Liver (tissue), 9 donors: Measurements from ENCODE around the gene PDE4D. TPM values are rescaled to one million over a fixed set of nuclear protein-coding genes. Genes with fewer than 3 reads are reported as not detected.

Experiments used
- DNase-seq: peaks from one replicate; pipeline ENCODE4 v3.0.0-alpha.2; 2017; ENCODE audit warnings: low spot score
- H3K27ac ChIP-seq, 2 donors: one replicate each; pipeline ENCODE4 v1.7.0; 2013; ENCODE audit warnings: inconsistent platforms in 2 of 2, low read length in 2 of 2, control low read depth in 1 of 2, low read depth in 1 of 2, mild to moderate bottlenecking in 1 of 2
- H3K27me3 ChIP-seq, 4 donors: one replicate each; pipeline versions ENCODE4 v1.6.1 to v1.7.0; 2013; ENCODE audit warnings: low read length in 3 of 4, inconsistent platforms in 1 of 4, mild to moderate bottlenecking in 1 of 4, moderate library complexity in 1 of 4; ENCODE audit not compliant: control insufficient read depth in 4 of 4, insufficient read depth in 4 of 4
- H3K36me3 ChIP-seq, 4 donors: one replicate each; pipeline versions ENCODE4 v1.6.1 to v1.7.0; 2013; ENCODE audit warnings: low read length in 3 of 4, mild to moderate bottlenecking in 3 of 4, low read depth in 1 of 4, moderate library complexity in 1 of 4; ENCODE audit not compliant: control insufficient read depth in 4 of 4, insufficient read depth in 3 of 4
- H3K4me1 ChIP-seq, 4 donors: one replicate each; pipeline versions ENCODE4 v1.6.1 to v1.7.0; 2013; ENCODE audit warnings: low read length in 3 of 4, mild to moderate bottlenecking in 3 of 4, moderate library complexity in 1 of 4; ENCODE audit not compliant: control insufficient read depth in 4 of 4, insufficient read depth in 4 of 4
- H3K4me3 ChIP-seq, 3 donors: one replicate each; pipeline versions ENCODE4 v1.6.1 to v1.7.0; 2013; ENCODE audit warnings: low read length in 3 of 3, control low read depth in 1 of 3, low read depth in 1 of 3, mild to moderate bottlenecking in 1 of 3
- H3K9ac ChIP-seq, 2 donors: one replicate each; pipeline ENCODE4 v1.7.0; 2013; ENCODE audit warnings: low read length in 2 of 2, mild to moderate bottlenecking in 2 of 2, moderate library complexity in 2 of 2, control low read depth in 1 of 2, low read depth in 1 of 2
- H3K9me3 ChIP-seq, 4 donors: one replicate each; pipeline versions ENCODE4 v1.6.1 to v1.7.0; 2013; ENCODE audit warnings: low read length in 3 of 4; ENCODE audit not compliant: control insufficient read depth in 4 of 4
- CTCF ChIP-seq: fragments of 150-350 bp; IDR thresholded peaks from 2 replicates; pipeline ENCODE4 v1.5.1; 2017; ENCODE audit warnings: improper control_type of control experiment, low read depth, low read length; ENCODE audit not compliant: missing input control
- EGR1 ChIP-seq, 2 donors: IDR thresholded peaks; 2 replicates each; pipeline ENCODE4 v1.6.1; 2016 to 2018; ENCODE audit warnings: antibody characterized with exemption in 2 of 2, low read depth in 2 of 2
- FOXA1 ChIP-seq: IDR thresholded peaks from 2 replicates; pipeline ENCODE4 v1.6.1; 2016; ENCODE audit warnings: antibody characterized with exemption
- FOXA2 ChIP-seq: IDR thresholded peaks from 2 replicates; pipeline ENCODE4 v1.6.1; 2016; ENCODE audit warnings: antibody characterized with exemption
- GABPA ChIP-seq, 2 donors: IDR thresholded peaks in 1 of 2; conservative IDR thresholded peaks in 1 of 2; 2 replicates each; pipeline ENCODE4 v1.6.1; 2016; ENCODE audit warnings: antibody characterized with exemption in 2 of 2, mild to moderate bottlenecking in 1 of 2, moderate library complexity in 1 of 2
- HNF4G ChIP-seq: IDR thresholded peaks from 2 replicates; pipeline ENCODE4 v1.6.1; 2016; ENCODE audit warnings: antibody characterized with exemption
- JUND ChIP-seq, 2 donors: IDR thresholded peaks; 2 replicates each; pipeline ENCODE4 v1.6.1; 2016; ENCODE audit warnings: antibody characterized with exemption in 2 of 2
- NR2F2 ChIP-seq: IDR thresholded peaks from 2 replicates; pipeline ENCODE4 v1.6.1; 2016; ENCODE audit warnings: antibody characterized with exemption
- RAD21 ChIP-seq, 2 donors: IDR thresholded peaks; 2 replicates each; pipeline ENCODE4 v1.6.1; 2016; ENCODE audit warnings: antibody characterized with exemption in 2 of 2, mild to moderate bottlenecking in 2 of 2
- SP1 ChIP-seq: IDR thresholded peaks from 2 replicates; pipeline ENCODE4 v1.6.1; 2018; ENCODE audit warnings: antibody characterized with exemption, mild to moderate bottlenecking
- TAF1 ChIP-seq: conservative IDR thresholded peaks from 2 replicates; pipeline ENCODE4 v1.6.1; 2016; ENCODE audit warnings: antibody characterized with exemption, mild to moderate bottlenecking
- YY1 ChIP-seq: IDR thresholded peaks from 2 replicates; pipeline ENCODE4 v1.6.1; 2016; ENCODE audit warnings: antibody characterized with exemption, mild to moderate bottlenecking
- ZBTB33 ChIP-seq: IDR thresholded peaks from 2 replicates; pipeline ENCODE4 v1.6.1; 2016; ENCODE audit warnings: antibody characterized with exemption
- WGBS: extraction: QIAGEN DNeasy Blood & Tissue Kit; methylation state at CpG from one replicate; pipeline ENCODE4 v1.1.7; 2013; 5-methylcytosine and 5-hydroxymethylcytosine counted together
- polyA plus RNA-seq, 2 donors: library from polyadenylated mRNA; stranded (reverse) in 1 of 2; unstranded in 1 of 2; fragments of 200-250 nt in 1 of 2; fragments of >200 nt in 1 of 2; fragmentation: Nextera tagmentation in 1 of 2; extraction: Ambion mirVana in 1 of 2; gene quantifications; one replicate each; pipeline versions ENCODE4 v1.2.1 to v1.2.3, GENCODE V29; 2013 to 2015
- total RNA-seq, 2 donors: library from RNA; depleted of rRNA; stranded (reverse); fragments of >200 nt; gene quantifications; one replicate each; pipeline ENCODE4 v1.2.3, GENCODE V29; 2014
- TF ChIP-seq, protein P1 (sequence below): IDR thresholded peaks from 2 replicates; pipeline ENCODE4 v1.6.1; 2016; ENCODE audit warnings: antibody characterized with exemption, mild to moderate bottlenecking
- donor health status: healthy.
- donor health status: healthy.
- donor health status: healthy.
- donor health status: healthy.
- donor health status: healthy.

PDE4D gene
- total and polyA plus RNA-seq, 4 donors = 0.67 to 11.9 (median 6.5) TPM

- WGBS = 83% methylated on average over 5 of the region's 5 CpGs
Measured at GRCh38 chr5:59134471-59135163, 758.9 kb downstream of the PDE4D start.

GRCh38 chr5:59133764-59134261, 759.7 kb downstream of the PDE4D start:
- no peak for TF ChIP-seq GABPA (IDR thresholded peaks at IDR 0.05 in 1 of 2, conservative IDR thresholded peaks at IDR 0.05 in 1 of 2)
- no peak for TF ChIP-seq NR2F2
- 93% methylated on average over 2 of the region's 2 CpGs for WGBS

More at GRCh38 chr5:59134471-59135163, 758.9 kb downstream of the PDE4D start:
- Histone ChIP-seq H3K4me1 (no peaks in the 10 kb centered on the region), H3K9me3 (no peaks in the 10 kb centered on the region), H3K4me3 (no peak overlapping the region), H3K27ac (no peak overlapping the region), H3K9ac (no peak overlapping the region), H3K36me3 (no peaks in the 10 kb centered on the region), H3K27me3 (peaks cover 0 to 5% (median 0%) of the 10 kb centered on the region in 4 donors)
- no peak for TF ChIP-seq ZBTB33
- no peak for TF ChIP-seq CTCF
- TF ChIP-seq EGR1 (IDR thresholded peaks at IDR 0.05; ENCODE audit: low read depth in 2 of 2) = no peak
- no peak for TF ChIP-seq RAD21 (IDR thresholded peaks at IDR 0.05)
- TF ChIP-seq FOXA1 = no peak
- TF ChIP-seq FOXA2 = no peak
- no peak for TF ChIP-seq GABPA (IDR thresholded peaks at IDR 0.05 in 1 of 2, conservative IDR thresholded peaks at IDR 0.05 in 1 of 2)
- DNase-seq = no peak

GRCh38 chr5:59132131-59132530, 761.4 kb downstream of the PDE4D start:
- no peak overlapping the region for H3K9ac ChIP-seq
- TF ChIP-seq TAF1 (no peak), CTCF (no peak), FOXA1 (no peak), HNF4G (no peak), YY1 (no peak), NR2F2 (no peak), SP1 (no peak), EGR1 (IDR thresholded peaks at IDR 0.05; ENCODE audit: low read depth in 2 of 2) (no peak), FOXA2 (no peak), JUND (IDR thresholded peaks at IDR 0.05) (no peak)
- TF ChIP-seq, protein P1, sequence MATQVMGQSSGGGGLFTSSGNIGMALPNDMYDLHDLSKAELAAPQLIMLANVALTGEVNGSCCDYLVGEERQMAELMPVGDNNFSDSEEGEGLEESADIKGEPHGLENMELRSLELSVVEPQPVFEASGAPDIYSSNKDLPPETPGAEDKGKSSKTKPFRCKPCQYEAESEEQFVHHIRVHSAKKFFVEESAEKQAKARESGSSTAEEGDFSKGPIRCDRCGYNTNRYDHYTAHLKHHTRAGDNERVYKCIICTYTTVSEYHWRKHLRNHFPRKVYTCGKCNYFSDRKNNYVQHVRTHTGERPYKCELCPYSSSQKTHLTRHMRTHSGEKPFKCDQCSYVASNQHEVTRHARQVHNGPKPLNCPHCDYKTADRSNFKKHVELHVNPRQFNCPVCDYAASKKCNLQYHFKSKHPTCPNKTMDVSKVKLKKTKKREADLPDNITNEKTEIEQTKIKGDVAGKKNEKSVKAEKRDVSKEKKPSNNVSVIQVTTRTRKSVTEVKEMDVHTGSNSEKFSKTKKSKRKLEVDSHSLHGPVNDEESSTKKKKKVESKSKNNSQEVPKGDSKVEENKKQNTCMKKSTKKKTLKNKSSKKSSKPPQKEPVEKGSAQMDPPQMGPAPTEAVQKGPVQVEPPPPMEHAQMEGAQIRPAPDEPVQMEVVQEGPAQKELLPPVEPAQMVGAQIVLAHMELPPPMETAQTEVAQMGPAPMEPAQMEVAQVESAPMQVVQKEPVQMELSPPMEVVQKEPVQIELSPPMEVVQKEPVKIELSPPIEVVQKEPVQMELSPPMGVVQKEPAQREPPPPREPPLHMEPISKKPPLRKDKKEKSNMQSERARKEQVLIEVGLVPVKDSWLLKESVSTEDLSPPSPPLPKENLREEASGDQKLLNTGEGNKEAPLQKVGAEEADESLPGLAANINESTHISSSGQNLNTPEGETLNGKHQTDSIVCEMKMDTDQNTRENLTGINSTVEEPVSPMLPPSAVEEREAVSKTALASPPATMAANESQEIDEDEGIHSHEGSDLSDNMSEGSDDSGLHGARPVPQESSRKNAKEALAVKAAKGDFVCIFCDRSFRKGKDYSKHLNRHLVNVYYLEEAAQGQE = no peak
- no peak overlapping the region for H3K27ac ChIP-seq
- peaks cover 0 to 5% (median 0%) of the 10 kb centered on the region in 4 donors for H3K4me1 ChIP-seq
- H3K36me3 ChIP-seq = no peaks in the 10 kb centered on the region
- no peak overlapping the region for H3K4me3 ChIP-seq
- peaks cover 0 to 5% (median 0%) of the 10 kb centered on the region in 4 donors for H3K27me3 ChIP-seq
- no peaks in the 10 kb centered on the region for H3K9me3 ChIP-seq
- no peak for DNase-seq
- WGBS = 95% methylated on average over 5 of the region's 5 CpGs

More at GRCh38 chr5:59133764-59134261, 759.7 kb downstream of the PDE4D start:
- Histone ChIP-seq H3K9ac (no peak overlapping the region), H3K27ac (no peak overlapping the region), H3K27me3 (peaks cover 0 to 5% (median 0%) of the 10 kb centered on the region in 4 donors), H3K9me3 (no peaks in the 10 kb centered on the region), H3K36me3 (no peaks in the 10 kb centered on the region), H3K4me3 (no peak overlapping the region), H3K4me1 (no peaks in the 10 kb centered on the region)
- DNase-seq = no peak
